ENCODE measurements around the gene FUNDC1.

FUNDC1 gene

DNA sequence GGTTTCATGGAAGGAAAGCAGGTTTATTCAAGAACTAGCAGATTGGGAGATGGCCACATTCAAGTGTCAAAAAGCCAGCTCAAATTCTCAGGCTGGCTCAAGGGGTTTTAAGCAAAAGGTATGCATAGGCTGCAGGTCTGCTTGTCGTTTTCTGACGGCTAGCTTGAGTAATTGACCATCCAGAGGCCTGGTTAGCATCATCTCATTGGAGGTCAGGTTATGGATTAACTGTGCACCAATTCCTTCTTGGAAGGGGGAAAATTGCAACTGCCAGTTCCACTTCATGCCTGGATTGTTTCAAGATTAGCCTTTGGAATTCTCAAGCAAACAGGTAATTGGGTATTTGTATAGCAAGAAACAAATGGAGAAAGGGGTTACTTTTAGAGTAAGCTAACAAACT is 62.1 kb downstream of the FUNDC1 start:
- no peak for DNase-seq (ENCODE audit: low spot score)

DNA sequence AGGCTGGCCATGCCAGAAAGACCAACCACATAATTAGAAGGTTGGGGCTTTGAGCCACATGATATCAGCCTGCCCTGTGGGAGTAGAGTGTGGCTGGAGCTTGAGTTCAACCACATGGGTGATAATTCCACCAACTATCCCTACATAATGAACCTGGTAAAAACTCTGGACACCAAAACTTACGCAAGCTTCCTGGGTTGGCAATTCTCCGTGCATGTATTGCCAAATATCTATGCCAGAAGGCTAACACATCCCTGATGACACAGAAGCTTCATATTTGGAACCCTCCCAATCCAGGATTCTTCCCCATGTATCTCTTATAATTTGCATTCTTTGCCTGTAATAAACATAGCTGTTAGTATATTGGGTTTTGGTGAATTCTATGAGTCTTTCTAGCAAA is 68.2 kb downstream of the FUNDC1 start:
- DNase-seq (ENCODE audit: low spot score): no peak

Data from kidney capillary endothelial cell (primary cell).